Activated naive CD8-positive, alpha-beta T cell treated with anti-CD3 and anti-CD28 coated beads for 36 hours (primary cell): Measurements from ENCODE around the gene CTNS. TPM values are rescaled to one million over a fixed set of nuclear protein-coding genes. Genes with fewer than 3 reads are reported as not detected.

Experiments
- DNase-seq: peaks from one replicate; pipeline ENCODE4 v3.0.0; 2021
- H3K27ac Mint-ChIP-seq: one replicate; pipeline ENCODE4 v1.8.0; 2022; ENCODE audit warnings: mild to moderate bottlenecking, moderate library complexity, mixed read lengths
- H3K27me3 Mint-ChIP-seq: one replicate; pipeline ENCODE4 v1.8.0; 2022; ENCODE audit warnings: mild to moderate bottlenecking, mixed read lengths
- H3K36me3 Mint-ChIP-seq: one replicate; pipeline ENCODE4 v1.8.0; 2021; ENCODE audit warnings: mild to moderate bottlenecking, mixed read lengths
- H3K4me1 Mint-ChIP-seq: one replicate; pipeline ENCODE4 v1.8.0; 2021; ENCODE audit warnings: mixed read lengths
- H3K4me3 Mint-ChIP-seq: one replicate; pipeline ENCODE4 v1.8.0; 2022; ENCODE audit warnings: mild to moderate bottlenecking, moderate library complexity, mixed read lengths
- H3K9me3 Mint-ChIP-seq: one replicate; pipeline ENCODE4 v1.8.0; 2022; ENCODE audit warnings: mixed read lengths
- total RNA-seq, 2 experiments: library from RNA; stranded (reverse); gene quantifications; one replicate each; pipeline ENCODE4 v1.2.3, GENCODE V29; 2021

The CTNS gene
- total RNA-seq, 2 experiments from 2014 or later, result 10.6 to 11.0 TPM

DNA sequence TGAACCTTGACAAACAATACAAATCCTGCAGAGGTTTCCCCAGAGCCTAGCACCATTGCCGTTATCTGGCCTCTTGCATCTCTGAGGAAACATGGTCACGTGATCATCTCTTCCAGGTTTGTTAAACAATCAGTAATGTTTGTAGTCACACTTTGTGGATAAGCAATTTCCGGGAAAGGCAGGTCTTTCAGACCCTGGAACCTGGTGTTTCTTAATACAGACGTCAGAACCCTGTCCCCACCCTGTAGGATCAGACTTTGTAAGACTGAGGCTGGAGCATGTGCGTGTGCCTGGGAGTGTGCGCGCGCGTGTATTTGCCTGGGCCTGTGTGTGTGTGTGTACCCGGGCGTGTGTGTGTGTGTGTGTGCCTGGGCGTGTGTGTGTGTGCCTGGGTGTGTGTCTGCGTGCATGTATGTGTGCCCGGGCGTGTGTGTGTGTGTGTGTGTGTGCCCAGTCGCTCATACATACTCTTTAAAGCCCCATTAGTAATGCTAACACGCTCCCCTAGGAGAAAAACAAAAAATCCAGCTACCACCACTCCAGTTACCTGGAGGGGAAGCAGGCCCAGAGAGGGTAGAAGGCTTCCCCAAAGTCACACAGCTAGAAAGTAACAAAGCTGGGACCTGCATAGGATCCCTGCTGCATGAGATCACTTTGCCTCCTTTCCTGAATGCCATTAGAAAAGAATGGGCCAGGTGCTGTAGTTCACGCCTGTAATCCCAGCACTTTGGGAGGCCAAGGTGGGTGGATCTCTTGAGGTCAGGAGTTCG, 5.3 kb downstream of the CTNS start:
- H3K27ac Mint-ChIP-seq, result no peak overlapping the region
- H3K36me3 Mint-ChIP-seq, result peaks cover 3% of the 10 kb centered on the region
- H3K4me3 Mint-ChIP-seq, result no peak overlapping the region
- H3K4me1 Mint-ChIP-seq, result peaks cover 23% of the 10 kb centered on the region
- no peak for DNase-seq
- no peaks in the 10 kb centered on the region for H3K9me3 Mint-ChIP-seq
- H3K27me3 Mint-ChIP-seq, result no peaks in the 10 kb centered on the region

DNA sequence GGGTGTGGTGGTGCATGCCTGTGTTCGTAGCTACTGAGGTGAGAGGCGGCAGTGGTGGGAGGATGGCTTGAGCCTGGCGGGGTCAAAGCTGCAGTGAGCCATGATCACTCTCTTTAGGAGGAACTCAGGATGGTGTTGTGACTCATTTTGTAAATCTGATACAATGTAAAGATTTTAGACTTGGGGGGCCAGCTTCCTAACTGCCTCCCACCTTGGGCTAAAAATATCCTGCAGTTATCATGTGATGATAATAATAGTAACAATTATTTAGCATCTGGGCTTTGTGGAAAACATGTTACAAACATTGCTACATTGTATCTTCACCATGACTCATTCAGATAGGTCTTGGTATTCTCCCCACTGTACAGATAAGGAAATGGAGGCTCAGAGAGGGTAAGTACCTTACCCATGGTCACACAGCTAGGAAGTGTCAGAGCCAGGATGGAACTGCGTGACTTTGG, 7.4 kb downstream of the CTNS start:
- no peak for DNase-seq
- Mint-ChIP-seq H3K4me3 (no peak overlapping the region), H3K4me1 (peaks cover 14% of the 10 kb centered on the region), H3K9me3 (no peaks in the 10 kb centered on the region), H3K27me3 (no peaks in the 10 kb centered on the region), H3K36me3 (peaks cover 3% of the 10 kb centered on the region), H3K27ac (no peak overlapping the region)

DNA sequence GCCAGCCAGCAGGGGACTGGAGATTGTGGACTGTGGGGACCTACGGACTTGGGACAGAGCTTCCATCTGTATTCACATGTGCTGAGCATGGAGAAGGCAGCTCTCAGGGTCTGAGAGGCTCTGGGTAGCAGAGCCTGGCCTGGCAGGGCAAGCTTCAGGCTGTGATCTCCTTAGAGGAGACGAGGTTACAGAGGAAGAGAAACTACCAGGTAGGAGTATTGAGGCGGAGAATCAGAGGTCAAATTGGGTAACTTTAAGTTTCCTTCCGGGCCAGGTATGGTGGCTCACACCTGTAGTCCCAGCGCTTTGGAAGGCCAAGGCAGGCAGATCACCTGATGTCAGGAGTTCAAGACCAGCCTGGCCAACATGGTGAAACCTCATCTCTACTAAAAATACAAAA, 8.8 kb downstream of the CTNS start:
- Mint-ChIP-seq H3K4me1 (peaks cover 4% of the 10 kb centered on the region), H3K27ac (no peak overlapping the region), H3K27me3 (no peaks in the 10 kb centered on the region), H3K9me3 (no peaks in the 10 kb centered on the region), H3K4me3 (no peak overlapping the region), H3K36me3 (peaks cover 3% of the 10 kb centered on the region)
- no peak for DNase-seq

DNA sequence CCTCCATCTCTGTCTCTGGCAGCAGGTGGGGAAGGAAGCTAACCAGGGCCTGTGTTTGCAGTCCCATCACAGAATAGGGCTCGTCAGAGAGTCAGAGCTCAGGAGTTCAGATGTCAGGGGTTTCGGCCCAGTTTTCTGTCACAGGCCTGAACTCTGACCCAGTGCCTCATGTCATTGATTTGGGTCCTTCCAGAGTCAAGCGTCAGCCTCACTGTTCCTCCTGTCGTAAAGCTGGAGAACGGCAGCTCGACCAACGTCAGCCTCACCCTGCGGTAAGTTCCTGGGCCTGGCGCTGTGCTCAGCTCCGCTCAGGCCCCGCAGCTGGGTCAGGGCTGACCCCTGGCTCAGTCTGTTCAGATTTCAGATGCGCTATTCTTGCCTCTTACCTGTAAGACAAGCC, 10.7 kb downstream of the CTNS start:
- peaks cover 2% of the 10 kb centered on the region for H3K4me1 Mint-ChIP-seq
- DNase-seq, result no peak
- no peaks in the 10 kb centered on the region for H3K9me3 Mint-ChIP-seq
- H3K4me3 Mint-ChIP-seq, result no peak overlapping the region
- no peaks in the 10 kb centered on the region for H3K36me3 Mint-ChIP-seq
- H3K27ac Mint-ChIP-seq, result no peak overlapping the region
- no peaks in the 10 kb centered on the region for H3K27me3 Mint-ChIP-seq

DNA sequence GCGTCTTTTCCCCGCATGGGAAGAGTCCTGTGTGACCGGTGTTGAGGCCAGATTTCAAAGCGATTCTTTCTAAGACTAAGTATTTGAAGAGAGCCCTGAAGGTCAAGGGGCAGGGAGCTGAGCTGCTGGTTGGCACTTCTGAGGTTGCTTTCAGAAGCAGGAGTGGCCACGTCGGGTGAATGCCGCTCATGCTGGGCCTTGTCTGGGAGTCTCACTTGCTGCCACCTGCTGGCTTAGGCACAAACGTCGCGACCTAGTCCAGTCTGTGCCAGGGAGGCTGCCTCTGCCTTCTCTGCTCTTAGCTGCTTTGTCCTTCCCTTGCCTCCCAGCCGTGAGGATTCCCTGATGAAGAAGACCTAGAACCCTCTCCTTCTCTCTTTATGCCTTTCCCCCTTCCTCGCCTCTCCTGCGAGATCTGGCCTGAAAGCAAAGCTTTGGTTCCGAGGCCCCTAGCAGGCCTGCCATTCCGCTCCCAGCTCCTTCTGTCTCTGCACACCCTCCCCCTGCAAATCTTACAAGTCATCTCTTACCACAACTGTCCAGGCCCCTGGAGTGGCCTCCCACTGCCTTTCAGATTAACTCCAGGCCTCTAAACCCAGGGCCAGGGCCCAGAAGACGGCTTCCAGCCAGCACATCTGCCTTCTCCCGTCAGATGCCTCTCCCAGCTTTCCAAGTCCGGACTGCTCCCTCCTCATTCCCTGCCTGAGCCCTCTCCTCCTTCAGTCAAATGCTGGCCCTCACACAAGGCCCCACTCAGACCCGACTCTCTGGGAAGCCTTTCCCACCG, 11.4 kb downstream of the CTNS start:
- H3K9me3 Mint-ChIP-seq, result no peaks in the 10 kb centered on the region
- H3K27ac Mint-ChIP-seq, result no peak overlapping the region

GRCh38 chr17:3655766-3656165, 19.2 kb downstream of the CTNS start:
- Mint-ChIP-seq H3K36me3 (no peaks in the 10 kb centered on the region), H3K27me3 (no peaks in the 10 kb centered on the region), H3K4me3 (no peak overlapping the region), H3K27ac (no peak overlapping the region), H3K4me1 (no peaks in the 10 kb centered on the region), H3K9me3 (no peaks in the 10 kb centered on the region)
- no peak for DNase-seq

More for the DNA sequence above, 11.4 kb downstream of the CTNS start:
- Mint-ChIP-seq H3K36me3 (no peaks in the 10 kb centered on the region), H3K4me3 (no peak overlapping the region), H3K27me3 (no peaks in the 10 kb centered on the region), H3K4me1 (no peaks in the 10 kb centered on the region)
- peak; percentile 22 for DNase-seq

GRCh38 chr17:3656353-3656752, 19.8 kb downstream of the CTNS start:
- H3K4me3 Mint-ChIP-seq, result no peak overlapping the region
- no peaks in the 10 kb centered on the region for H3K36me3 Mint-ChIP-seq
- no peak overlapping the region for H3K27ac Mint-ChIP-seq
- DNase-seq, result no peak
- no peaks in the 10 kb centered on the region for H3K9me3 Mint-ChIP-seq
- H3K27me3 Mint-ChIP-seq, result no peaks in the 10 kb centered on the region
- no peaks in the 10 kb centered on the region for H3K4me1 Mint-ChIP-seq

DNA sequence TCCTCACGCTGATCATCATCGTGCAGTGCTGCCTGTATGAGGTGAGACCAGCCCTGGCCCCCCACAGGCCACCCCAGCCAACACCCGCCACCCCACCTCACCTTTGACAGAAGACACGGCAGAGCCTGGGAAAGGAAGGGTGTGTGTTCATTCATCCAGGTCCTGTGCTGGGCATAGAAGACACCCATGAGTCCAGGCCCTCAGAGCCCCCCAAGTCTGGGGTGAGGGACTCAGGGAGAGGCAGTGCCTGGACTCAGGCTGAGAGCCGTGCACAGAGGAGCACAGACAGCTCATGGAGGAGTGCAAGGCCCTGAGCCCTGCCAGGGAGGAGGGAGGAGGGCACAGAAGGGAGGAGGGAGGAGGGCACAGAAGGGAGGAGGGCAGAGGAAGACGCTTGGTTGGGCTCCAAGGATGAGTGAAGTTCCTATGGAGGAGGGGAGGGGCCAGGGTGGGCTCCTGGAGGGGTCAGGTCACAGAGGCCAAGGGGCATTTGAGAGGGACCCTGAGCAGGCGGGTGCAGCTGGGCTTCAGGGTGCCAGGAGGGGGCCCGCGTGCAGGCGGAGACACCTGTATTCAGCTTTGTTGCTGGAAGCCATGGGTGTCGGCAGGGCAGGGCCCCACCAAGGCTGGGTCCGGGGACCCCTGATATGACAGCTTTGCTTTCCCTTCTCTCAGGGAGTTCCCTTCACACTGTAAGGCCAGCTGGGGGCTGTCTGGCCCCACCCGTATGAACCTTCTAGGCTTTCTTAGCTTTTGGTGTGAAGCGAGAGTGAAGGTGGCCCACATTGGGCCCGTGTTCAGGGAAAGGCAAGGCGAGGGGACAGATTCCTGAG, 20.4 kb downstream of the CTNS start:
- DNase-seq, result no peak

GRCh38 chr17:3657588-3657869, 21.0 kb downstream of the CTNS start:
- H3K9me3 Mint-ChIP-seq, result no peaks in the 10 kb centered on the region
- no peak for DNase-seq
- no peak overlapping the region for H3K4me3 Mint-ChIP-seq
- H3K27me3 Mint-ChIP-seq, result no peaks in the 10 kb centered on the region
- H3K27ac Mint-ChIP-seq, result no peak overlapping the region
- no peaks in the 10 kb centered on the region for H3K36me3 Mint-ChIP-seq
- H3K4me1 Mint-ChIP-seq, result no peaks in the 10 kb centered on the region

More for the DNA sequence above, 20.4 kb downstream of the CTNS start:
- Mint-ChIP-seq H3K4me3 (no peak overlapping the region), H3K36me3 (no peaks in the 10 kb centered on the region), H3K27me3 (no peaks in the 10 kb centered on the region), H3K4me1 (no peaks in the 10 kb centered on the region), H3K9me3 (no peaks in the 10 kb centered on the region), H3K27ac (no peak overlapping the region)

GRCh38 chr17:3657874-3658783, 21.6 kb downstream of the CTNS start:
- H3K36me3 Mint-ChIP-seq, result no peaks in the 10 kb centered on the region
- no peak overlapping the region for H3K4me3 Mint-ChIP-seq
- H3K9me3 Mint-ChIP-seq, result no peaks in the 10 kb centered on the region

GRCh38 chr17:3658784-3659449, 22.4 kb downstream of the CTNS start:
- Mint-ChIP-seq H3K4me1 (no peaks in the 10 kb centered on the region), H3K9me3 (no peaks in the 10 kb centered on the region), H3K27ac (no peak overlapping the region)

More at GRCh38 chr17:3657874-3658783, 21.6 kb downstream of the CTNS start:
- no peak for DNase-seq
- Mint-ChIP-seq H3K27ac (no peak overlapping the region), H3K27me3 (no peaks in the 10 kb centered on the region), H3K4me1 (no peaks in the 10 kb centered on the region)

DNA sequence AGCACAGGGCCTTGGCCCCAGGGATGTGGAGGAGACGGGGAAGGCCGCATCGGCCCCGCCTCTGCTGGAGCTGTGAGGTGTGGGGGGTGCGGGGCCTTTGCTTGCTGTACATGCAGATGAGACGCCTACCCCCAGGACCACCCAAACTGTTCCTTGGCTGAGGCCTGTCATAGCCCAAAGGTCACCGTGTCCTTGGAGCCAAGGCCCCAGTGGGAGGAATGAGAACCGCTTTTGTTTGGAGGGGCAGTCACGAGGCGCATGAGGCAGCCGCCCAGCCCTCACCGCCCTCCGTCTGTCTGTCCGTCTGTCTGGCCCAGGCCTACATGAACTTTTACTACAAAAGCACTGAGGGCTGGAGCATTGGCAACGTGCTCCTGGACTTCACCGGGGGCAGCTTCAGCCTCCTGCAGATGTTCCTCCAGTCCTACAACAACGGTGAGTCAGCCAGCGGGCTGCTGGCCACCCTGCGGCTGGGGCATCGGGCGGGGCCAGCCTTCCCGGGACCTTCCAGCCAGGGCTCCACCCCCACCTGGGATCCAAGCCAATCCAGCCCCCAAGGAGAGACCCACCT, 23.1 kb downstream of the CTNS start:
- Mint-ChIP-seq H3K36me3 (no peaks in the 10 kb centered on the region), H3K4me3 (no peak overlapping the region), H3K27ac (no peak overlapping the region), H3K4me1 (no peaks in the 10 kb centered on the region), H3K27me3 (no peaks in the 10 kb centered on the region), H3K9me3 (no peaks in the 10 kb centered on the region)
- no peak for DNase-seq

More at GRCh38 chr17:3658784-3659449, 22.4 kb downstream of the CTNS start:
- Mint-ChIP-seq H3K4me3 (no peak overlapping the region), H3K36me3 (no peaks in the 10 kb centered on the region), H3K27me3 (no peaks in the 10 kb centered on the region)
- DNase-seq, result no peak

DNA sequence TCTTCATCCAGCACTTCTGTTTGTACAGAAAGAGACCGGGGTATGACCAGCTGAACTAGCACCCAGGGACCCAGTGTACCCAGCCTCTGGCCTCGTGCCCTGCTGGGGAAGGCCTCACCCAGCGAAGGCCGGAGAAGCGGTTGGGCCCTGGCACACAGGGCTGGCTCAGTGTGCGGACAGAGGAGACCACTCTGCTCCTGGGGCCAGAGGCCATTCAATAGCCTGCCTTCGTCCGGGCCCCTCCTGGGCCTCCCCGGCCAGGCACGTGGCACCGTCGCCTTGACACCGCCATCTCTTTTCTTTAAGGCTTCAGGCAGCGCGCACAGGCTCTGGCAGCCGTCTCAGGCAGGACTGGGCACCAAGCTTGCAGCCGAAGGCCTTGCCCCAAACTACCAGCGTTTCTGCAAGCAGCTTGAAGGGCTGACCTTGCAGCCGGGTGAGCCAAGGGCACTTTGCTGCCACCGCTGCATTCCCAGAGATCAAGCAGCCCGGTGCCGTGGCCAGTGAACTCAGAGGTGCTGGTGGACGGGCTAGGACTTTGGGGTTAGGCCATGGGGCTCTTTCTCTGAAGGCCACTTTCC, 23.8 kb downstream of the CTNS start:
- Mint-ChIP-seq H3K27ac (no peak overlapping the region), H3K36me3 (no peaks in the 10 kb centered on the region), H3K27me3 (no peaks in the 10 kb centered on the region), H3K9me3 (no peaks in the 10 kb centered on the region), H3K4me1 (no peaks in the 10 kb centered on the region), H3K4me3 (no peak overlapping the region)
- DNase-seq, result no peak
